Umbilical cord (tissue), 2 donors: ENCODE measurements around the gene GAA. TPM values are rescaled to one million over a fixed set of nuclear protein-coding genes. Genes with fewer than 3 reads are reported as not detected.

Experiments
- DNase-seq: peaks from one replicate; pipeline ENCODE4 v3.0.0-alpha.2; 2015; ENCODE audit warnings: low spot score
- total RNA-seq: library from RNA; depleted of rRNA; stranded (reverse); fragments of >200 nt; gene quantifications from one replicate; pipeline ENCODE4 v1.2.3, GENCODE V29; 2014; ENCODE audit warnings: low replicate concordance; ENCODE audit not compliant: insufficient read depth

The GAA gene
- 29.9 TPM for total RNA-seq

DNA sequence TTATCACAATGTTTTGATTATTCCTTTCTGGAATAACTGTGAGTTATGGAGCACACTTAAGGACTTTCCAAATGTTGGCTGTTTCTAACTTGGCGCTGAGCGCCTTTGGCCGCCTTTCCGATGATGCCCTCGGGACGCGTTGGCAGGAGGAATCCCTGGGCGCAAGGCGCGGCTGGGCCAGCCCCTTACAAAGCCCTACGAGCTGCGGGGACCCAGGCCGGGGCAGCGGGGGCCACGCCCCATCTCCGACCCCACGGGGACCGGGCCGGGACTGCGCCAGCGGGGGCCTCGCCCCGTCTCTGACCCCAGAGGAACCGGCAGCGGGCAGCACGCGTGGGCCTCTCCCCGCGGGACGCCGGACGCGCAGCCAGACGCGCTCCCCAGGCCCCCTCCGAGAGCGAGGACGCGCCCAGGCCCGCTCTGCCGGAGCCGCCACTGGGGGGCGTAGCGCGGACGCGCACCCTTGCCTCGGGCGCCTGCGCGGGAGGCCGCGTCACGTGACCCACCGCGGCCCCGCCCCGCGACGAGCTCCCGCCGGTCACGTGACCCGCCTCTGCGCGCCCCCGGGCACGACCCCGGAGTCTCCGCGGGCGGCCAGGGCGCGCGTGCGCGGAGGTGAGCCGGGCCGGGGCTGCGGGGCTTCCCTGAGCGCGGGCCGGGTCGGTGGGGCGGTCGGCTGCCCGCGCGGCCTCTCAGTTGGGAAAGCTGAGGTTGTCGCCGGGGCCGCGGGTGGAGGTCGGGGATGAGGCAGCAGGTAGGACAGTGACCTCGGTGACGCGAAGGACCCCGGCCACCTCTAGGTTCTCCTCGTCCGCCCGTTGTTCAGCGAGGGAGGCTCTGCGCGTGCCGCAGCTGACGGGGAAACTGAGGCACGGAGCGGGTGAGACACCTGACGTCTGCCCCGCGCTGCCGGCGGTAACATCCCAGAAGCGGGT is at the start of gene GAA:
TSS of gene GAA (plus strand) at position 571 of the 935 bp plus-strand sequence. CDS start 3,006 bp downstream, outside the sequence.
- DNase-seq = peak; percentile 87

DNA sequence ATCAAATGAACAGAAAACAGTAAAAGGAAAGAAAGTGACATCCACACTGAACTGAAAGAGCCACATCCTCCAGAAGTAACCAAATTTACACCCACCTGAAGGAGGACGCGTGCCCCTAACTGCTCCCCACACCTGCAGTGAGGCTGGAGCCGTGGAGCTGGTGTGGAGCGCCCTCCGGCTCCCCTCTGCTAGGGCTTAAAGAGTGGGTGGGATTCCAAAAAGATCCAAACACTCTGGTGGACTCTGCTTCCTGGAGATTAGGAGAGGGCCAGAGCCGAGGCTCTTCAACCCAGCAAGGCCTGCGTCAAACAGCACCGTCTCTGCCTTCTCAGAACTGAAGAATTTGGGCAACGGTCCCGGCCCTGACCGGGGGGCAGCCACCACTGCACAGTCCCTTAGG is 49.7 kb upstream of the GAA start:
- no peak for DNase-seq

DNA sequence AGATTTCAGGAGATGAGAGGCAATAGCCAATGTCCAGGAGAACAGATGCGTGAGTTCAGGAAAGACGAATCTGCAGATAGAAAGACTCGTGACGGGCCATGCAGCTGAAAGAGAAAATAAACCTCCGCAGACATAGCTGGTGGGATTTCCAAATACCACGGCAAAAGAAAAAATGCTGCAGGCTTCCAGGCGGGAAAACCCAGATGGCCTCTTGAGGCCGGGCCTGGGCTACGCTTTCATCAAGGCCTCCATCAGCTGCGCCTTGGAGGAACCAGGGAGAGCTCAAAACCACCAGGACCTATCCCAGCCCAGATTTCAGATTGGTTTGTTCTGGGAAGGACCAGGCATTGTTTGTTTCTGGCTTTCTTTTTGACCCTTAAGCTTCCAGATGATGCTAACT is 48.3 kb upstream of the GAA start:
- DNase-seq = peak; percentile 25

DNA sequence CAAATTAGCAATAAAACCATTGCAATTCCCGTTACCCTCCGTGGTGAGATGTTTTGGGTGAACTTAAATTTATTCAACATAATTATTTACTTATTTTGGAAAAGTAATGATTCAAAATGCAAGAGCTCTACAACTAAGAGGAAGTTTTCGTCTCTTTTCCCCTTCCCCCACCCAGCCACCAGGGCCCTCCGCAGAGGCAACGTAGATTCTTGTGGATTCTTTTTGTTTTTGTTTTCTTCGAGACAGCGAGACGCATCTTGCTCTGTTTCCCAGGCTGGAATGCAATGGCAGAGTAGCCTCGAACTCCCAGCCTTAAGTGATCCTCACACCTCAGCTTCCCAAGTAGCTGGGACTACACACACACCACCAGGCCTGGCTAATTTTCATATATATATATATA is 45.8 kb upstream of the GAA start:
- no peak for DNase-seq

DNA sequence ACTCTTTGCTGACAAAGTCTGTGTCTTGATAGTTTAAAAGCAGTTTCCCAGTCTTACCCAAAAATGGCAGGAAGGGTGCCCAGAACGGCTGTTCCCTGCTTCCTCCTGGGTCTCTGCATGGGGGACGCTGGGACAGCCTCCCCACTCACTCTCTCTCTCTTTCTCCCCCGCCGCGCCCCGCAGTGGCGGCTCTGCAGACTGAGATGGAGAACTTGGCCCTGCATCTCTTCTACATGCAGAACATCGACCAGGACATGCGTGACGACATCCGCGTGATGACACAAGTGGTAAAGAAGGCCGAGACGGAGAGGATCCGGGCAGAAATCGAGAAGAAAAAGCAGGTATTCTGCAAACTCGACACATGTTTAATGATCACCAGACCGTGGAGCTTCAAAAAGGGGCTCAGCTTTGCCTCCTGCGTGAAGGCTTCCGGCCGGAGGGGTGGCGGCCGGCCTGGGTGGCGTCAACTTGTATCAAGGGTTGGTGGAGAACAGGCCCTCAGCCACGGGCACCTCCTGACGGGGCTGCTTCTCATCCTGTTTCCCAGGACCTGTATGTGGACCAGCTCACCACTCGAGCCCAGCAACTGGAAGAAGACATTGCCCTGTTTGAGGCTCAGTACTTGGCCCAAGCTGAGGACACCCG is 42.9 kb upstream of the GAA start:
- DNase-seq = no peak

DNA sequence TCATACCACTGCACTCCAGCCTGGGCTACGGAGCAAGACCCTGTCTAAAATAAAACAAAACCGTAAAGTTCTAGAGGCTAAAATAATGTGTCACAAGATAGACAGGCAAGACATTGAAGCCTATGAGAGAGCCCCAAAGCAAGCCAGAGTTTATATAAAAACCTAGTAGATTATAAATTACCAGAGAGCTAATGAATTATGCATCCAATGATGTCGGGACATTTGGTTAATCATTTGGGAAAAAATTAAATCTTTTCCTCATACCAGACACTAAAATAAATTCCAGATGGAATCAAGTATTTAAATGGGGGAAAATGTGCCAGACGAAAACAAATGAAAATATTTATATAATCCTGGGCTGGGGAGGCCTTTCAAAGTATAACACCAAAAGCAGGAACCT is 40.7 kb upstream of the GAA start:
- DNase-seq = no peak

DNA sequence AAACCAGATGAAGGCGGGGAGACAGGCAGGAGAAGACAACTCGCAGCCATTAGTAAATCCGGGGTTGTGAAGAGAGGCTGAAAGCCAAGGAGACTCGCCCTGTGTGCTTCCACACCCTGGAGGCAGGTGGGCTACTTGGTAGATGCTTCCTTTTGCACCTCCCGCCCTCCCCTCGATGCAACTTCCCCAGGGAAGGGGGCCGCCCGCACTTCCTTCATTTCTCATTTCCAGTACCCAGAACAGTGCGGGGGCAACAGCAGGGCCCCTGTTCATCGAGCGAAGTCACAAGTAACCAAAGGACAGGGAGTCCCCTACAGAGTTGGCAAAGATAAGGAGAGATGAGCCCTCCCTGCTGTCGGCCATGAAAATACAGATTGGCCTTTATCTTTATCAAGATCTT is 40.0 kb upstream of the GAA start:
- no peak for DNase-seq

DNA sequence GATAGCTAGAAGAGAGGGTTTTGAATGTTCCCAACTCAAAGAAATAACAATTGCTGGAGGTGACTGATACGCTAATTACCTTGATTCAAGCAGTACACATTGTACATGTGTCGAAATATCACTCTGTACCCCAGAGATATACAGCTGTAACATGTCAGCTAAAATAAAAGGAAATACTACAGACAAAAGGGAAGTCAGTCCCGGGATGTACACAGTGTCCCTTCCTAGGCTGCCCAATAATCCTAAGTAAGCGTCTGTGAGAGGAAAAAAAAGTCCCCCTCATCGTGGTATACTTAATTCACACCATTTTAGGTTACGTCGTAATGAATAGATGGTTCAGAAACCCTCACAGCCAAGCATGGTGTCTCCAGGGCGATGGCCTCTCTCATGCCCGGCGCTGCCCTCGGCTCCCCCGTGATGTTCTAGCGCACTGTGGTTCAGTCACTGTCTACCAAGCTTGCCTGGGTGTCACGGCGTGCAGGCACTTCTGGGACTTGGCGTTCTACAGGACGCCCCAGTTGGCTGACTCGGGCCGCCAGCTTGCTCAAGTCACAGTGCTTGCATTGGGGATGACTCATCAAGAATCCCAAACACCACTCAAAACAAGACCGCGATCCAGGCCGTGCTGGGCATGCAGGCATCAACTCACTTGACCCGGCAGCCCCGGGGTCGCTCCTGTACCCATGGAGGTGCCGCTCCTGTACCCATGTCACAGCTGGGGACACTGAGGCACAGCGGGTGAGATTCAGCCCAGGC is 37.4 kb upstream of the GAA start:
- no peak for DNase-seq

DNA sequence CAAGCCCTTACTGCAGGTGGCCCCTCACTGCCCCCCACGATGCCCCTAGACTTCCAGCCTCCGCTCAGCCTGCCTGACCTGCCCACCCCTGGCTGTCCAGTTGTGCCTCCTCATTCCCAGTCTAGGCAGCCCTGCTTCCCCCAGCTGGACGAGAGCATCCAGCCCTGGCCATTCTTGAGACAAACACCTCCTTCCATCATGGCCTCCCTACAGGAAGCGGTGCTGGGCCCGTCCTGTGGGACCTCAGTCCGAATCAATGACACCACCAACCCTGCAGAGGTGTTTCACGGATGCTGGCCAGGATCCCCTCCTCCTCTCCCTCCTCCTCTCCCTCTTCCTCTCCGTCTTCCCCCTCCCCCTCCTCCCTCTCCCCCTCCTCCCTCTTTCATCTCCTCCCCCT is 36.7 kb upstream of the GAA start:
- DNase-seq = no peak

DNA sequence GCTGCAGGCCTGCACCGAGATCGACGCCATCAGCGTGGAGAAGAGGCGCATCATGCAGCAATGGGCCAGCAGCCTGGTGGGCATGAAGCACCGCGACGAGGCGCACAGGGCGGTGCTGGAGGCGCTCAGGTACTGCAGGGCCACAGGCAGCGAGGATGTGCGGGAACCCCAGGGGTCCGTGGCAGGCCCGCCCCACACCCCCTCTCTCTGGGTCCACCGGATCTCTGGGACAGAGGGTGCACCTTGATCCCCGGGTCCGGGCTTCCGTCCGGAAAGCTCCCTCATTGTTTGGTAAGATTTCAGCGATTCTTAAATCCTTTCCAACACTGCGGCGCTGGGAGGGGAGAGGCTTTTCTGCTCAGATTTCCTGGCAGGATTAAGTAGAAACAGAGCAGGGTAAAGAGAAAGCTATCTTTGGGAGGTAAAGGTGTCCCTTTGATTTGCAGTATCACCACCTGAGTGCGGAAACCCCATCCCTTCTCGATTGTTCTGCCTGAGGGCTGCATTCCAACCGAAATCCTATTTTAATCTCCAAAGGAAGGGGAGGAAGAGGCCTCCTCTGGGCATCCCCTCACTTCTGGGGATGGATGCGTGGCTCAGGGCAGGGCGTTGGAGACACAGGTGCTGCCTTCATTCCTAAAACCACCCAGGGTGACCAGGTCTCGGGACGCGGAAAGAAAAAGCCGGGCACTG is 35.8 kb upstream of the GAA start:
- no peak for DNase-seq

DNA sequence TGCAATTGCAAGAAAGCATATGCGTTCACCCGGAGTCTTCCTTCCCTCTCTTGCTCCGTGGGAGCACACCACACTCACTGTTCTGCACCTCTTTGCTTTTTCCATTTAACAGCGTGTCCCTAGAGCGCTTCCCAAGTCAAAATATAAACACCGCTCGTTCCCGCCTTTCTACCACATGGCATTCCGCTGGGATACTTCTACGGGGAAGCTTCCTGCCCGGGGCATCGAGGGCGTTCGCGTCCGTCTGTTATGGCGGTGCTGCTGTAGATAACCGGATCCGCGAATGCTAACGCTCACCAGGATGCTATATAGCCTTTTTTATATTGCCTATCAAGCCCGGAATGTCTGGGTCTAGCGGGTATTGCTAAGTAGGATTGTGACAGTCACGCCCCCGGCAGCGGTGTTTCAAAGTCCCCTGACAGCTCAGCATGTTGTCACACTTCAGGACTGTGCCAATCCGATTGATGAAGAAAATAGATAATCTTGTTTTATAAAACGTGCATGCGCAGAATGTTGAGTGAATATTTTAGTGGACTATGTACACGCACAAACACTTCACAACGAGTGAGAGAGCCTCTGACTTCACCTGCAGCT is 33.9 kb upstream of the GAA start:
- no peak for DNase-seq

DNA sequence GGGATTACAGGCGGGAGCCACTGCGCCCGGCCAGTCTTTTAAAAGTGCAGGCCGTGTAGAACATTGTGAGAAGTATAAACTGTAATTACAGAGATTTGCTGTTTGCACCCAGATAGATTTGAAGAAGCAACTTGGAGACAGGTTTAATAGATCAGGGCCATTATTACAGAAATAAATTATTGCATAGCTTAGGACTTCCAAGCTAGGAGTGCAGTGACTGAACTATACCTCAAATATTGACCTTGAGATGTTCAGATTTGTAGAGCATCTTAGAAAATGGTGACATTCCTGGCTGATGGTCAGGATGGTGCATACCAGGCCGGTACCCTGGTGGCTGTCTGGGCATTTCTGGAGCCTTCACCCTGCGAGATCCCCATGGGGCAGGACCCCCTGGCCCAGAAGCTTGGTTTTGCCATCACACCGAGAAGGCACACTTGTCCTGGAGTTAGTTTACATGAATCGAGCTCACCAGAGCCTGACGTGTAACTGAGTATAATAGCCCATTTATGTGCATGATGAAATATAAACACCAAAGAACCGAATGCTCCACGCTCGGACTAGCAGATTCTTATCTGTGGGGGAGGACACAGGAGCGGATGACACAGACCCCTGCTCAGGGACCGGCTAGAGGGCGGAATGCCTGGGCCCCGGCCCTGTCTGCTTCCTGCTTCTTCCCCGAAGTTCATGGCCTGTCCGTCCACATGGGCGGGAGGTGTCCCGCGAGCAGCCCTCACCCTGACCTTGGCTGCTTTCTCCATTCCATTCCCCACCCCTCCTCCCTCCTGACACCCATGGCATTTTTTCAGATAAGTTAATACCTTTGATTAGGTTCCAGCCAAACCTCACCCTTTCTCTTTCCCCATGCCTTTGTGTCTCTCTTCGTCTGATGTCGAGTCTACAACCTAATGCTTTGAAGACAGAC is 32.8 kb upstream of the GAA start:
- DNase-seq = peak; percentile 17

DNA sequence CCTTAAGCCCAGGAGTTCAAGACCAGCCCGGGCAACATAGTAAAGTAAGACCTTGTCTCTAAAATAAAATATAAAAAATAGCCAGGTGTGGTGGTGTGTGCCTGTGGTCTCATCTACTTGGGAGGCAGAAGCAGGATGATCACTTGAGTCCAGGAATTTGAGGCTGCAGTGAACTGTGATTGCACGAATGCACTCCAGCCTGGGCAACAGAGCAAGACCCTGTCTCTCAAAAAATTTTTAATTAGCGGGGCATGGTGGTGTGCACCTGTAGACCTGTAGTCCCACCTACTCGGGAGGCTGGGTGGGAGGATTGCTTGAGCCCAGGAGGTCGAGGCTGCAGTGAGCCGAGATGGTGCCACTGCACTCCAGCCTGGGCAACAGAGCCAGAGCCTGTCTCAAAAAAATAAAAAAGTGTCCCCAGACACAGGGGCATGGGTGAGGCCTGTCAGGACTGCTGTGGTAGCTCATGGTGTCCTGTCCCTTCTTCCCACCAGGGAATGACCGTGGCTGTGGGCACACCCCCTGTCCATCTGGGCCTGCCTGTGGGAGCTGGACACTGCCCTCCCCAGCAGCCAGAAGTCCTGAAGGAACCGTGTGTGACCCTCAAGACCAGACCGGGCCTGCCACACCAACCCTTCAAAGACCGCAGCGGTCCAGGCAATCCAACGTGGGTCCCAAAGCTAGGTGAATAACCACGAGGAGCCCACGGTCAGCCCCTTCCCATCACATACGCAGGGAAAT is 30.8 kb upstream of the GAA start:
- no peak for DNase-seq

DNA sequence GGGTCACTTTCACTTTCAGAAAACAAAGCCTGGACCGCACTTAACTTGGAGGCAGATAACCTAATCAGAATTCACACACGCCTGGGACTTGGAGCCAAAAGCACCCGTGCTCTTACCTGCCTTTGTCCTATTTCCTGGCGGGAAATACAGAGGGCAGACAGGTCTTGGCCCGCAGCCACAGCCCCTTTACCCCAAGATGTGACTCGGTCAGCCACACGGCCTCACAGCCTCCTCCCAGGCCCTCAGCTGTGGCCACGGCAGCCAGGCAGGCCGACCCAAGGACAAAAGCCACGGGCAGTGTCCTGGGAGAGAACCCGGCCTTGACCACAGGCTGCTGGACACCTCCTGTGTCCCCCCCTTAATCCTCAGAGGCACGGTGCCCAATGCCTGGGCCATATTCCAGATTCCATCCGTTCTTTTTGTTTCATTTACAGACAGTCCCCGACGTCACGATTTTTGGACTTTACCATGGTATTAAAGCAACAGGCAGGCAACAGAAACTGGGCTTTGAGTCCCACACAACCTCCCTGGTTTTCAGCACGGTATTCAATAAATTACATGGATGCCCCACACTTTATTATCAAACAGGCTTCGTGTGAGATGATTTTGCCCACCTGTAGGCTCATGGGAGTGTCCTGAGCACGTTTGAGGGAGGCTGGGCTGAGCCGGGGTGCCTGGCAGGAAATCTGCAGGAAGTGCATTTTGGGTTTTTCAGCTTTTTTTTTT is 30.1 kb upstream of the GAA start:
- DNase-seq = peak; percentile 35

DNA sequence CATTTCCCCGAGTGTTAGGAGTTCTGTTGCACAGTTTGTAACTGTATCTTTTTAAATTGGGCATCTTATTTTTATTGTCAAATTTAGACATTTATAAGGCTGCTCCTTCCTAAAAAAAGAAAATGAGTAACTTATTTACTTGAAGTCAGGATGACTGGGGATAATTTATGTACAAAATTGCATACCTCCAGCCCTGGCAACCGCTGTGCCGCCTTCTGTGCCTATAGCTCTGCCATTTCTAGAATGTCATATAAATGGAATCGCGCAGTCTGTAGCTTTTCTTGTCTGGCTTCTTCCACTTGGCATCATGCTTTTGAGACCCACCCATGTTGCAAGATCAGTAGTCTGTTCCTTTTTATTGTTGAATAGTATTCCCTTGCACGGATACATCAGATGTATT is 29.0 kb upstream of the GAA start:
- DNase-seq = no peak

DNA sequence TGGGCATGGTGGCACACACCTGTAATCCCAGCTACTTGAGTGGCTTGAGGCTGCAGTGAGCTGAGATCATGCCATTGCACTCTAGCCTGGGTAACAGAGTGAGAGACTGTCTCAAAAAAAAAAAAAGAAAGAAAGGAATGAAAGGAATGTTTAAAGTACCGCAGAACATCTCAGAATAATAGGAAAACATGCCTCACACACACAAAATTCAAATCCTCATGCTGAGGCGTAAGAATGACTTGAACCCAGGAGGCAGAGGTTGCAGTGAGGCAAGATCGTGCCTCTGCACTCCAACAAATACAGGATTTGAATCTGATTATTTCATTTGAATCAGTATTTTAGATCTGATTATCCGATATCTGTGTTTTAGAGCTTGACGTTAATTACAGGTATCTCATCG is 21.3 kb upstream of the GAA start:
- no peak for DNase-seq

DNA sequence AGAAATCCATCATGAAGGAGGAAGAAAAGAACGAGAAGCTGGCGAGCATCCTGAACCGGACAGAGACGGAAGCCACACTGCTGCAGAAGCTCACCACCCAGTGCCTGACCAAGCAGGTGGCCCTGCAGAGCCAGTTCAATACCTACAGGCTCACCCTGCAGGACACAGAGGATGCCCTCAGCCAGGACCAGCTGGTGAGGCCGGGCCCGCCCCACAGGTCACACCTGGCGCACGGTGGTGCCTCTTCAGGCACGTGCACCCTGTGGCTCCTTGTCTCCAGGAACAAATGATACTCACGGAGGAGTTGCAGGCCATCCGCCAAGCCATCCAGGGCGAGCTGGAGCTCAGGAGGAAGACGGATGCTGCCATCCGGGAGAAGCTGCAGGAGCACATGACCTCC is 19.8 kb upstream of the GAA start:
- DNase-seq = no peak

DNA sequence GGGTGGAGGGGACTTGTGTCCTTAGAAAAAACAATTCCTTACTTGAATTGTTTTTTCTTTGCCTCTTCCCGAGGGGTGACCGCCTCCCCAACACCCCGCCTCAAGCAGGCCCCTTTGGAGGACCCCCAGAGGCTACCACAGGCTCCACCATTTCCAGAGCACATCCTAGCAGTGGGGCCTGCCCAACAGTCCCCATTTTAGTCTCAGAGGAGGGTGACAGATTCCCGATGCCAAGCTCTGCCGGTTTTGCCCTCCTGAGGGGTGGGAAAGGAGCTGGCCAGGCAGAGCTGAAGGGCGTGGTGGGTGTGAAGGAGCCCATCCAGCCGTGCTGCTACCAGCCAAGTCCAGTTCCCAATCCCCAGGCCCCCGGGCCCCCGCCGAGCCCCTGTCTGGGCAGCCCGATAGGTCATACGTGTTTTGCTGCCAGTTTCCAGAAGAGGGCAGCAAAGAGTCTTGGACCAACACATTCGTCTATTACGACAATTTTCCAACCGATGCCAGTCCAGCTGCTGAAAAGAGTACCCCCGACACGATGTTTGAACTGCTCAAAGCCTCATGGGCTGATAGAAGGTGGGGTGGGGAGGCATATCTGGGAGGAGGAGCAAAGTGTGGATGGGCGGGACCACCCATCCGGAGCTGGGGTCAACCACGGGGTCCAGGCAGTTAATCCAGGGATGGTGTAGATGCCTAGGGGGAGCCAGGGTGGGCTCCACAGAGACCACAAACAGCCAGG is 18.8 kb upstream of the GAA start:
- DNase-seq = peak; percentile 74
